Progenitor cell of endocrine pancreas (in vitro differentiated cells): ENCODE data around the gene WDR88. TPM values are rescaled to one million over a fixed set of nuclear protein-coding genes. Genes with fewer than 3 reads are reported as not detected.

Source experiments
- DNase-seq: peaks from one replicate; pipeline ENCODE4 v3.0.0; 2021; ENCODE audit warnings: low spot score; ENCODE audit not compliant: unreplicated experiment
- H3K27ac Mint-ChIP-seq: 2 replicates; pipeline ENCODE4 v1.8.0; 2021; ENCODE audit warnings: mild to moderate bottlenecking, moderate library complexity, mixed read lengths
- H3K27me3 Mint-ChIP-seq: 2 replicates; pipeline ENCODE4 v1.8.0; 2021; ENCODE audit warnings: mixed read lengths
- H3K36me3 Mint-ChIP-seq: 2 replicates; pipeline ENCODE4 v1.8.0; 2022; ENCODE audit warnings: mixed read lengths; ENCODE audit not compliant: insufficient read depth
- H3K4me1 Mint-ChIP-seq: 2 replicates; pipeline ENCODE4 v1.8.0; 2021; ENCODE audit warnings: low read depth, mixed read lengths
- H3K4me3 Mint-ChIP-seq: 2 replicates; pipeline ENCODE4 v1.8.0; 2021; ENCODE audit warnings: low read depth, mild to moderate bottlenecking, moderate library complexity, mixed read lengths
- H3K9me3 Mint-ChIP-seq: 2 replicates; pipeline ENCODE4 v1.8.0; 2021; ENCODE audit warnings: low read depth, mixed read lengths
- total RNA-seq: library from RNA; stranded (reverse); gene quantifications from 2 replicates; pipeline ENCODE4 v1.2.1, GENCODE V29; 2021
- TF ChIP-seq, protein P1 (sequence below): fragments of 200-600 bp; sonication (generic); IDR thresholded peaks from one replicate; pipeline ENCODE4 v1.5.0; 2021; ENCODE audit warnings: antibody characterized with exemption, mild to moderate bottlenecking; ENCODE audit not compliant: unreplicated experiment

The WDR88 gene
- total RNA-seq, 1 donor from 2014 or later: not detected

DNA sequence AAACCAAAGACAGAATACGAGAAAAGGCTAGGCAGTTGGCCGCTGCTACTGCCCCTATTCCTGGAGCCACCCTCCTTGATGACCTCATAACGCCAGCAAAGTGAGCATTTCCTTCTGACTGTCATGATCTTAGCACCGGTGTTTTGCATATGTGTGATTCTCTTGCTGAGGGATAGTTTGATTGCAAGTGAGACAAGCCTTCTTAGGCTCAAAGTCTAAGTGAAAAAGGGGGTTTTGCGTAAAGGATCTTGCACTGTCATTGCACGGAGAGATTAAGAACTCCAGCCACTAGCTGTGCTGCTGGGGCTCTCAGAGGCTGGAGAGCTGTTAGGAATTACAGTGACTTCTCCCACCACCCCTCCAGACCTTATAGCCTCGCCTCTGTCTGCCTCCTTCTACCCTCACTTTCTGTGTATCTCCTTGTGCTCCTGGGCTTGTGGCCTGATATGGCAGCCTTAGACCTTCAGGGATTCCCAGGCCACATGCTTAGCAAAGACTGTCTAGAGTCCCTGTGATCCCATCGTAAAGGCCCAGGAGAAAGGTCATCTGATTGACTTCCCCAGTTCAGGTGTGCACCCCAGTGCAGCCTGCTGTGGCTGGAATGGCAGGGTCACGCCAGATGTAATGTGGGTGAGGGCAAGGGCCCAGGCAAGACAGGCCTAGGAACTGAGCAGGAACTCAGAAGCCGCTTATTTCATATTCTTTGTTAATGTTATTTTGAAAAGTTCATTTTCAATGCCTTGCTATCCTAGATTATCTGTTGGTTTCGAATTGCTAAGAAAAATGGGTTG lies 38.3 kb upstream of the WDR88 start:
- DNase-seq: no peak
- H3K27ac Mint-ChIP-seq: no peak overlapping the region
- TF ChIP-seq, protein P1, sequence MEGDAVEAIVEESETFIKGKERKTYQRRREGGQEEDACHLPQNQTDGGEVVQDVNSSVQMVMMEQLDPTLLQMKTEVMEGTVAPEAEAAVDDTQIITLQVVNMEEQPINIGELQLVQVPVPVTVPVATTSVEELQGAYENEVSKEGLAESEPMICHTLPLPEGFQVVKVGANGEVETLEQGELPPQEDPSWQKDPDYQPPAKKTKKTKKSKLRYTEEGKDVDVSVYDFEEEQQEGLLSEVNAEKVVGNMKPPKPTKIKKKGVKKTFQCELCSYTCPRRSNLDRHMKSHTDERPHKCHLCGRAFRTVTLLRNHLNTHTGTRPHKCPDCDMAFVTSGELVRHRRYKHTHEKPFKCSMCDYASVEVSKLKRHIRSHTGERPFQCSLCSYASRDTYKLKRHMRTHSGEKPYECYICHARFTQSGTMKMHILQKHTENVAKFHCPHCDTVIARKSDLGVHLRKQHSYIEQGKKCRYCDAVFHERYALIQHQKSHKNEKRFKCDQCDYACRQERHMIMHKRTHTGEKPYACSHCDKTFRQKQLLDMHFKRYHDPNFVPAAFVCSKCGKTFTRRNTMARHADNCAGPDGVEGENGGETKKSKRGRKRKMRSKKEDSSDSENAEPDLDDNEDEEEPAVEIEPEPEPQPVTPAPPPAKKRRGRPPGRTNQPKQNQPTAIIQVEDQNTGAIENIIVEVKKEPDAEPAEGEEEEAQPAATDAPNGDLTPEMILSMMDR: no peak
- H3K27me3 Mint-ChIP-seq: no peaks in the 10 kb centered on the region
- peaks cover 29% of the 10 kb centered on the region for H3K36me3 Mint-ChIP-seq
- H3K4me3 Mint-ChIP-seq: no peak overlapping the region
- no peaks in the 10 kb centered on the region for H3K9me3 Mint-ChIP-seq
- H3K4me1 Mint-ChIP-seq: no peaks in the 10 kb centered on the region

DNA sequence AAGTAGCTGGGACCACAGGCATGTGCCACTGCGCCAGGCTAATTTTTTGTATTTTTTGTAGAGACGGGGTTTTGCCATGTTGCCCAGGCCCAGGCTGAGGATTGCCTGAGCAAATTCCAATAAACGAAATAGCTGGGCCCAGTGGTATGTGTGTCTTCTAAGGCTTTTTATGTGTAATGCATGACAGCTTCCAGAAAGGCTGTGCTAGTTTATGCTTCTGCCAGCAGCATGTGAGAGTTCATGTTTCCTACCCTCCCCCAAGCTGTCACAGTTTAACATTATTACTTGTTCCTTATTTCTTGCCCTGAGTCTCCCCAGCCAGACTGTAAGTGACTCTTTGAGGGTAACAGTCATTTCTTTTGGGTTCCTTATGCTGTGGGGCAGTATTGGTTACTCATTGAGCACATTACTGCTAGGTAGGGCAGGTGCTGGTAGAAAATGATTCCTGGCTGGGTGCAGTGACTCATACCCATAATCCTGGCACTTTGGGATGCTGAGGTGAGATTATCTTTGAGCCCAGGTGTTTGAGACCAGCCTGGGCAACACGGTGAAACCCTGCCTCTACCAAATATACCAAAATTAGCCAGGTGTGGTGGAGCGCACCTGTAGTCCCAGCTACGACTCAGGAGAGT lies 37.4 kb upstream of the WDR88 start:
- no peak for DNase-seq
- TF ChIP-seq, protein P1: no peak
- Mint-ChIP-seq H3K27me3 (no peaks in the 10 kb centered on the region), H3K9me3 (no peaks in the 10 kb centered on the region), H3K4me3 (no peak overlapping the region), H3K27ac (no peak overlapping the region), H3K36me3 (peaks cover 28% of the 10 kb centered on the region), H3K4me1 (no peaks in the 10 kb centered on the region)

DNA sequence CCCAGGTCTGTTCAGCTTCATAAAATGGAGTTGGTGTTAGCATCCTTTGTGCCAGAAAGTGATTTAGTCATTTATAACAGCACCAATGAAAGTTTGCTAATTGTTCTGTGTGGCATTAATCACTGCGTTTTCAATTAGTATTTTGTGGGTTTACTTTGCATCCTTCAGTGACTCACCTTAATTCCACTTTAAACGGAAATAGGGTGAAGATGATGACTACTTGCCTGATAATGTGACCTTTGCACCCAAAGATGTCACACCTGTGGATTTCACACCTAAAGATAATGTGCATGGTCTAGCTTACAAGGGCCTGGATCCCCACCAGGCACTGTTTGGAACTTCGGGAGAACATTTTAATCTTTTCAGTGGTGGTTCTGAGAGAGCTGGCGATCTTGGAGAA lies 35.9 kb upstream of the WDR88 start:
- TF ChIP-seq, protein P1: no peak
- H3K4me3 Mint-ChIP-seq: no peak overlapping the region
- peaks cover 5% of the 10 kb centered on the region for H3K4me1 Mint-ChIP-seq
- H3K36me3 Mint-ChIP-seq: peaks cover 28% of the 10 kb centered on the region
- H3K27me3 Mint-ChIP-seq: no peaks in the 10 kb centered on the region
- no peak overlapping the region for H3K27ac Mint-ChIP-seq
- H3K9me3 Mint-ChIP-seq: no peaks in the 10 kb centered on the region
- DNase-seq: no peak

DNA sequence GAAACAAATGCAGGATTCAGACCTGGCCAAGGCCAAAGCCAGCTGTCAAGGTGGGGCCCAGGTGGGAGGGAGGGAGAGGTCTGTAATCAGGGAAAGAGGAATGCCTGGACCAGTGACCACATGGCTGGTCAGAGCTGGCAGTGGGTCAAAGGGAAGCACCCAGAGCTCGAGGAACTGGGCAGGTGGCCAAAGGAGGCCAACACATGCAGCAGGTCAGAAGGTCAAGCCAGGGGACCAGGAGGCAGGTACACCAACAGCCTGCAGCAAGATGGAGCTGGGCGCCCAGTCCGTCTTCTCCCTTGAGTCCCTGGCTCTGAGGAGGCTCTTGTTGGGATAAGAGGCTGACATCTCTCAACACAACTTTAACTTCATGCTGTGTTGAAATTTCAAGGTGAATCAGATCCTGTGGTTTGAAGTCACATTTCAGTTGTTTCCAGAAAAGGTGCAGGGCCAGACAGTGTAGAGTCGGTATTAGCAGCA lies 33.8 kb upstream of the WDR88 start:
- Mint-ChIP-seq H3K36me3 (peaks cover 35% of the 10 kb centered on the region), H3K27me3 (no peaks in the 10 kb centered on the region), H3K4me1 (peaks cover 10% of the 10 kb centered on the region), H3K27ac (no peak overlapping the region), H3K4me3 (no peak overlapping the region), H3K9me3 (no peaks in the 10 kb centered on the region)
- TF ChIP-seq, protein P1: no peak
- no peak for DNase-seq

DNA sequence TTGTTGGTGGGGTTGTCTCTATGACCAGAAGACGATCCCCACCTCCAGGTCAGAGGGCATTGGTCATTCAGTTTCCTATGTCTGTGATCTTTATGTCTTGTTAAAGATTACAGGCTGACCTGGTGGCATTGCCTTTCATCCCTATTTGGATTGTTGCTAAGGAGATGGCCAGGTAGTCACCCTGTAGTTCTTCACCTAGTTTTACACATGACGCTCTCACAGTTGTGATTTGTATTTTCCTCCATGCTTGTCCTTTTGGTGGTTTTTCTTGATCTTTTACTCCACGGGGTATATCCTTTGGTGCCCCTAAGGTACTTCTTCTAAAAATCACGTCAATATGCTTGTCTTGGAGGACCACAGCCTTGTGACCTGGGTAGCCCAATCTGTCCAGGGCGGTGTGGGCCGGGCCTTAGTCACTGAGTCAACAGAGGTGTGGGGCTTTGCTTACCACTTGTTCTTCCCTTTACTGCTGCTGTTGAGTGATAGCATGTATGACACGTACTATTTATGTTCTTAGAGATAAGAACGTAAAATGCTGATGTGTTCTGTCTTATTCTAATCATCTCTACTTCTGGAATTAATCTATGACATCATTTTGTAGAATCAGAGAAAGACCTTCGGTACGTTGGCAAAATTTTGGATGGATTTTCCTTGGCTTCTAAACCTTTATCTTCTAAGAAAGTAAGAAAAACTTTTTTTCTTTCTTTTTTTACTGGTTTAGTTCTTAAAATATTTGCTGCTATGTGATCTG lies 30.8 kb upstream of the WDR88 start:
- H3K4me3 Mint-ChIP-seq: no peak overlapping the region
- H3K4me1 Mint-ChIP-seq: peaks cover 10% of the 10 kb centered on the region
- TF ChIP-seq, protein P1: no peak
- no peak for DNase-seq
- peaks cover 36% of the 10 kb centered on the region for H3K36me3 Mint-ChIP-seq
- H3K9me3 Mint-ChIP-seq: no peaks in the 10 kb centered on the region
- H3K27me3 Mint-ChIP-seq: no peaks in the 10 kb centered on the region
- peak overlapping the region; percentile 93 for H3K27ac Mint-ChIP-seq
